HepG2 (cell line): ENCODE results near the gene DMGDH. TPM values are rescaled to one million over a fixed set of nuclear protein-coding genes. Genes with fewer than 3 reads are reported as not detected.

ENCODE experiments used
- DMAP1 ChIP-seq: IDR thresholded peaks from 2 replicates; pipeline ENCODE4 v1.6.1; 2016
- DNMT1 ChIP-seq: sonication (generic); formaldehyde crosslinking; IDR thresholded peaks from 2 replicates; pipeline ENCODE4 v1.5.1; 2020; ENCODE audit warnings: mild to moderate bottlenecking, missing genetic modification reagents
- ELF1 ChIP-seq: sonication (generic); formaldehyde crosslinking; IDR thresholded peaks from 2 replicates; pipeline ENCODE4 v1.4.0; 2020; ENCODE audit warnings: missing genetic modification reagents
- HDAC2 ChIP-seq: sonication (generic); formaldehyde crosslinking; IDR thresholded peaks from 2 replicates; pipeline ENCODE4 v1.4.0; 2020; ENCODE audit warnings: missing genetic modification reagents
- KDM3A ChIP-seq: IDR thresholded peaks from 2 replicates; pipeline ENCODE4 v1.6.1; 2018; ENCODE audit warnings: low read depth, missing compliant biosample characterization
- KMT2A ChIP-seq: sonication (generic); formaldehyde crosslinking; IDR thresholded peaks from 2 replicates; pipeline ENCODE4 v1.4.0; 2020; ENCODE audit warnings: missing genetic modification reagents
- MEF2D ChIP-seq: sonication (generic); formaldehyde crosslinking; IDR thresholded peaks from 2 replicates; pipeline ENCODE4 v1.5.1; 2020; ENCODE audit warnings: mild to moderate bottlenecking, missing genetic modification reagents
- MLLT10 ChIP-seq: sonication (generic); formaldehyde crosslinking; IDR thresholded peaks from 2 replicates; pipeline ENCODE4 v1.4.0; 2020; ENCODE audit warnings: missing genetic modification reagents
- RBAK ChIP-seq: sonication (generic); formaldehyde crosslinking; IDR thresholded peaks from 2 replicates; pipeline ENCODE4 v1.5.1; 2020; ENCODE audit warnings: mild to moderate bottlenecking, missing genetic modification reagents
- SALL1 ChIP-seq: sonication (generic); formaldehyde crosslinking; IDR thresholded peaks from 2 replicates; pipeline ENCODE4 v1.8.0; 2022; ENCODE audit warnings: mild to moderate bottlenecking, missing genetic modification reagents
- SMC3 ChIP-seq: IDR thresholded peaks from 2 replicates; pipeline ENCODE4 v1.6.1; 2011; ENCODE audit warnings: low read length, improper control_type of control experiment
- YEATS2 ChIP-seq: sonication (generic); formaldehyde crosslinking; IDR thresholded peaks from 2 replicates; pipeline ENCODE4 v1.4.0; 2020; ENCODE audit warnings: missing genetic modification reagents, borderline replicate concordance
- ZBTB7A ChIP-seq: sonication (generic); formaldehyde crosslinking; IDR thresholded peaks from 2 replicates; pipeline ENCODE4 v1.8.0; 2022; ENCODE audit warnings: mild to moderate bottlenecking, missing genetic modification reagents
- ZNF138 ChIP-seq: sonication (generic); formaldehyde crosslinking; IDR thresholded peaks from 2 replicates; pipeline ENCODE4 v1.5.0; 2020; ENCODE audit warnings: mild to moderate bottlenecking, low read depth, missing genetic modification reagents
- ZNF224 ChIP-seq: sonication (generic); formaldehyde crosslinking; IDR thresholded peaks from 2 replicates; pipeline ENCODE4 v1.5.0; 2020; ENCODE audit warnings: mild to moderate bottlenecking, missing genetic modification reagents
- ZNF253 ChIP-seq: sonication (generic); formaldehyde crosslinking; IDR thresholded peaks from 2 replicates; pipeline ENCODE4 v1.8.0; 2022; ENCODE audit warnings: mild to moderate bottlenecking, missing genetic modification reagents, borderline replicate concordance
- ZNF792 ChIP-seq: IDR thresholded peaks from 2 replicates; pipeline ENCODE4 v1.6.1; 2016
- ZZZ3 ChIP-seq: sonication (generic); formaldehyde crosslinking; IDR thresholded peaks from 2 replicates; pipeline ENCODE4 v1.4.0; 2020; ENCODE audit warnings: missing genetic modification reagents, mild to moderate bottlenecking, borderline replicate concordance
- polyA plus RNA-seq, 8 experiments: library from polyadenylated mRNA; depleted of rRNA in 3 of 8; stranded (reverse) in 7 of 8; unstranded in 1 of 8; fragments of >200 nt; fragmentation: Illumina TruSeq in 4 of 8; extraction: Trizol in 4 of 8; gene quantifications; 2 replicates each; pipeline versions ENCODE4 v1.2.1 to v1.2.3, GENCODE V29; 2011 to 2016; ENCODE audit warnings: low read depth in 4 of 8, missing spikeins in 1 of 8, mixed read lengths in 1 of 8; ENCODE audit not compliant: insufficient read depth in 1 of 8
- total RNA-seq, 5 experiments: library from RNA; depleted of rRNA; stranded (reverse); fragments of >200 nt; fragmentation: Illumina TruSeq; extraction: Trizol; gene quantifications; 2 replicates each; pipeline ENCODE4 v1.2.3, GENCODE V29; 2016; ENCODE audit warnings: low read depth in 1 of 5
- TF ChIP-seq, protein P1 (sequence below): sonication (generic); formaldehyde crosslinking; IDR thresholded peaks from 2 replicates; pipeline ENCODE4 v1.4.0; 2020; ENCODE audit warnings: missing genetic modification reagents
- TF ChIP-seq, protein P2 (sequence below): sonication (generic); formaldehyde crosslinking; IDR thresholded peaks from 2 replicates; pipeline ENCODE4 v1.4.0; 2020; ENCODE audit warnings: missing genetic modification reagents
- TF ChIP-seq, protein P3 (sequence below): sonication (generic); formaldehyde crosslinking; IDR thresholded peaks from 2 replicates; pipeline ENCODE4 v1.4.0; 2020; ENCODE audit warnings: missing genetic modification reagents, low read depth, mild to moderate bottlenecking, borderline replicate concordance
- TF ChIP-seq, protein P4 (sequence below): sonication (generic); formaldehyde crosslinking; IDR thresholded peaks from 2 replicates; pipeline ENCODE4 v1.8.1; 2023; ENCODE audit warnings: missing genetic modification reagents, inconsistent platforms, borderline replicate concordance
- TF ChIP-seq, protein P5 (sequence below): sonication (generic); formaldehyde crosslinking; IDR thresholded peaks from 2 replicates; pipeline ENCODE4 v1.4.0; 2020; ENCODE audit warnings: missing genetic modification reagents

The DMGDH gene
- total and polyA plus RNA-seq, 2 of the 13 experiments (the other 11 are each of a cell fraction or from before 2014, with no cell fraction given): 3.6 to 7.9 TPM

DNA sequence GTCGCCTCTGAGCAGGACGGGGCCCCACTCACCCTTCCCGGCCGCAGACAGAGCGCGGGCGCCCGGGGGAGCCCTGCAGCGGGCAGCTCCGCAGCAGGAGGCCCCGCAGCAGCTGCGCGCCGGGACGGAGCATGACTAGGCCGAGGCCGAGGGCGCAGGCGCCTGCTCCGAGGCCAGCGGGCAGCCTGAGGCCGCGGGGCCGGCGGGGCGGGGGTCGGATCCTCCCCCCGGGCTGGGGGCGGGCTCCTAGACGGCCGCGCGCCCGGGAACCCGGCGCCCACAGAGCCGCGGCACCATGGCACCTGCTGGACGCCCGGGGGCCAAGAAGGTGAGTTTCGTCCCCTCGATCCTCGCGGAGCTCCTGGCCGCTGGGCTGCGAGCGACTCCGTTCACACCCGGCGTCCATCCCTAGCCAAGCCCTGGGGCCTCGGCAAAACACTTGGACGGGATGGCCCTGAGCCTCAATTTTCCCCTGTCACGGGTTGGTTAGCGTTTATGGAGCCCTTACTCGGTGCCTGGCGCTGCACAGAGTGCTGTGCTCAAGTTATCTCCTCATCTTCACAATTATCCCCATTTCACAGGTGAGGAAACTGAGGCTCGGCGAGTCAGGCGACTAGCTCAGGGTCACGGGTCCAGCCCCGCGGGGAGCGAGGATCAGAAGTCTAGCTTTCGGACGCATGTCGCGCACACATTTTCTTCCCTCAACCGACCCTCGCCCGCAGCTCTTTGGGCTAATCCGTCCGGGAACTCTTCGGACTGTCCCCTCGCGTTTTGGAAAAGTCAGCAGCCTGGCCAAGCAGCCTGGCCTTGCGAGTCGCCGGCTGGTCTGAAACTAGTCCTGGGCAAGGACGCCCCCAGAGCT, at the start of gene DMGDH, which contains the start of gene BHMT2 (continued):
- TF ChIP-seq ZNF253 (CRISPR knock-in tag) (no peak), MEF2D (CRISPR knock-in tag) (no peak), HDAC2 (CRISPR knock-in tag) (0 out of 2 replicates have a peak, but pooled peaks have one; percentile 57), YEATS2 (CRISPR knock-in tag) (0 out of 2 replicates have a peak, but pooled peaks have one; percentile 27), KDM3A (CRISPR knock-in tag) (no peak), ZBTB7A (CRISPR knock-in tag) (peak; percentile 85; the same call in 1 of the 2 replicates), ZNF138 (CRISPR knock-in tag) (no peak), RBAK (CRISPR knock-in tag) (no peak), KMT2A (CRISPR knock-in tag) (peak; percentile 72), SALL1 (CRISPR knock-in tag) (peak; percentile 55), DNMT1 (CRISPR knock-in tag) (peak; percentile 81), ZNF224 (CRISPR knock-in tag) (no peak), ZZZ3 (no peak), MLLT10 (CRISPR knock-in tag) (no peak), DMAP1 (CRISPR knock-in tag) (no peak), ZNF792 (no peak), ELF1 (CRISPR knock-in tag) (no peak), SMC3 (no peak)
- TF ChIP-seq, protein P1, sequence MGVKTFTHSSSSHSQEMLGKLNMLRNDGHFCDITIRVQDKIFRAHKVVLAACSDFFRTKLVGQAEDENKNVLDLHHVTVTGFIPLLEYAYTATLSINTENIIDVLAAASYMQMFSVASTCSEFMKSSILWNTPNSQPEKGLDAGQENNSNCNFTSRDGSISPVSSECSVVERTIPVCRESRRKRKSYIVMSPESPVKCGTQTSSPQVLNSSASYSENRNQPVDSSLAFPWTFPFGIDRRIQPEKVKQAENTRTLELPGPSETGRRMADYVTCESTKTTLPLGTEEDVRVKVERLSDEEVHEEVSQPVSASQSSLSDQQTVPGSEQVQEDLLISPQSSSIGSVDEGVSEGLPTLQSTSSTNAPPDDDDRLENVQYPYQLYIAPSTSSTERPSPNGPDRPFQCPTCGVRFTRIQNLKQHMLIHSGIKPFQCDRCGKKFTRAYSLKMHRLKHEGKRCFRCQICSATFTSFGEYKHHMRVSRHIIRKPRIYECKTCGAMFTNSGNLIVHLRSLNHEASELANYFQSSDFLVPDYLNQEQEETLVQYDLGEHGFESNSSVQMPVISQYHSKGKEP (CRISPR knock-in tag): no peak
- TF ChIP-seq, protein P2, sequence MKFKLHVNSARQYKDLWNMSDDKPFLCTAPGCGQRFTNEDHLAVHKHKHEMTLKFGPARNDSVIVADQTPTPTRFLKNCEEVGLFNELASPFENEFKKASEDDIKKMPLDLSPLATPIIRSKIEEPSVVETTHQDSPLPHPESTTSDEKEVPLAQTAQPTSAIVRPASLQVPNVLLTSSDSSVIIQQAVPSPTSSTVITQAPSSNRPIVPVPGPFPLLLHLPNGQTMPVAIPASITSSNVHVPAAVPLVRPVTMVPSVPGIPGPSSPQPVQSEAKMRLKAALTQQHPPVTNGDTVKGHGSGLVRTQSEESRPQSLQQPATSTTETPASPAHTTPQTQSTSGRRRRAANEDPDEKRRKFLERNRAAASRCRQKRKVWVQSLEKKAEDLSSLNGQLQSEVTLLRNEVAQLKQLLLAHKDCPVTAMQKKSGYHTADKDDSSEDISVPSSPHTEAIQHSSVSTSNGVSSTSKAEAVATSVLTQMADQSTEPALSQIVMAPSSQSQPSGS (CRISPR knock-in tag): peak; percentile 24; the same call in 1 of the 2 replicates
- TF ChIP-seq, protein P3, sequence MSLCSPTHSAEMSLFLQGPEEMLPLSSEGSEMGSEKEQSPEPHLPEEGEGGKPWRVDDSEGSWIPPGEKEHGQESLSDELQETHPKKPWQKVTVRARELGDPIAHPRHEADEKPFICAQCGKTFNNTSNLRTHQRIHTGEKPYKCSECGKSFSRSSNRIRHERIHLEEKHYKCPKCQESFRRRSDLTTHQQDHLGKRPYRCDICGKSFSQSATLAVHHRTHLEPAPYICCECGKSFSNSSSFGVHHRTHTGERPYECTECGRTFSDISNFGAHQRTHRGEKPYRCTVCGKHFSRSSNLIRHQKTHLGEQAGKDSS (CRISPR knock-in tag): peak; percentile 71; the same call in 1 of the 2 replicates
- TF ChIP-seq, protein P4, sequence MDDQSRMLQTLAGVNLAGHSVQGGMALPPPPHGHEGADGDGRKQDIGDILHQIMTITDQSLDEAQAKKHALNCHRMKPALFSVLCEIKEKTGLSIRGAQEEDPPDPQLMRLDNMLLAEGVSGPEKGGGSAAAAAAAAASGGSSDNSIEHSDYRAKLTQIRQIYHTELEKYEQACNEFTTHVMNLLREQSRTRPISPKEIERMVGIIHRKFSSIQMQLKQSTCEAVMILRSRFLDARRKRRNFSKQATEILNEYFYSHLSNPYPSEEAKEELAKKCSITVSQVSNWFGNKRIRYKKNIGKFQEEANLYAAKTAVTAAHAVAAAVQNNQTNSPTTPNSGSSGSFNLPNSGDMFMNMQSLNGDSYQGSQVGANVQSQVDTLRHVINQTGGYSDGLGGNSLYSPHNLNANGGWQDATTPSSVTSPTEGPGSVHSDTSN (CRISPR knock-in tag): no peak
- TF ChIP-seq, protein P5, sequence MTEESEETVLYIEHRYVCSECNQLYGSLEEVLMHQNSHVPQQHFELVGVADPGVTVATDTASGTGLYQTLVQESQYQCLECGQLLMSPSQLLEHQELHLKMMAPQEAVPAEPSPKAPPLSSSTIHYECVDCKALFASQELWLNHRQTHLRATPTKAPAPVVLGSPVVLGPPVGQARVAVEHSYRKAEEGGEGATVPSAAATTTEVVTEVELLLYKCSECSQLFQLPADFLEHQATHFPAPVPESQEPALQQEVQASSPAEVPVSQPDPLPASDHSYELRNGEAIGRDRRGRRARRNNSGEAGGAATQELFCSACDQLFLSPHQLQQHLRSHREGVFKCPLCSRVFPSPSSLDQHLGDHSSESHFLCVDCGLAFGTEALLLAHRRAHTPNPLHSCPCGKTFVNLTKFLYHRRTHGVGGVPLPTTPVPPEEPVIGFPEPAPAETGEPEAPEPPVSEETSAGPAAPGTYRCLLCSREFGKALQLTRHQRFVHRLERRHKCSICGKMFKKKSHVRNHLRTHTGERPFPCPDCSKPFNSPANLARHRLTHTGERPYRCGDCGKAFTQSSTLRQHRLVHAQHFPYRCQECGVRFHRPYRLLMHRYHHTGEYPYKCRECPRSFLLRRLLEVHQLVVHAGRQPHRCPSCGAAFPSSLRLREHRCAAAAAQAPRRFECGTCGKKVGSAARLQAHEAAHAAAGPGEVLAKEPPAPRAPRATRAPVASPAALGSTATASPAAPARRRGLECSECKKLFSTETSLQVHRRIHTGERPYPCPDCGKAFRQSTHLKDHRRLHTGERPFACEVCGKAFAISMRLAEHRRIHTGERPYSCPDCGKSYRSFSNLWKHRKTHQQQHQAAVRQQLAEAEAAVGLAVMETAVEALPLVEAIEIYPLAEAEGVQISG (CRISPR knock-in tag): no peak
